AG04449 (cell line): ENCODE results near the gene TLR3.
A peak's percentile ranks its signal among the peaks of the same experiment; 100 is the strongest.

ENCODE experiments used
- CTCF ChIA-PET: fragments of 350-600 bp; formaldehyde crosslinking; extraction: SDS; loops from one replicate; lab custom pipeline; 2021; ENCODE audit warnings: antibody characterized with exemption; lab: Yijun Ruan, JAX
- POLR2A ChIA-PET: fragments of 400-600, 350-600 bp; formaldehyde crosslinking; extraction: SDS; loops from one replicate; lab custom pipeline; 2020; ENCODE audit warnings: antibody characterized with exemption, inconsistent platforms; lab: Yijun Ruan, JAX
- DNase-seq: peaks from one replicate; pipeline ENCODE4 v3.0.0-alpha.2; 2010; ENCODE audit warnings: low read depth, low spot score
- H3K4me3 ChIP-seq: 2 replicates; pipeline ENCODE4 v1.5.1; 2011; ENCODE audit warnings: low read depth, mild to moderate bottlenecking, control low read depth, low read length
- CTCF ChIP-seq: IDR thresholded peaks from one replicate; pipeline ENCODE4 v1.5.1; 2011; ENCODE audit warnings: mild to moderate bottlenecking, moderate library complexity, low read length, control low read depth, inconsistent platforms; ENCODE audit not compliant: insufficient read depth; ENCODE audit errors: missing control alignments

The TLR3 gene

GRCh38 chr4:186068581-186069348 lies at the start of gene TLR3:
Gene TLR3, plus strand, starts transcription at chr4:186069156. Its CDS starts 7,464 bp downstream, at chr4:186076620.
- ChIA-PET CTCF (interaction anchor here (0.7 to 2.7 kb wide), 5 partner anchors 47 to 1808 kb away, joined by 3 to 11 read pairs (median 3); no protein-coding TSS in a partner anchor), POLR2A (no interaction called here)
- peak within 1 kb of the TSS; percentile 53 for H3K4me3 ChIP-seq
- DNase-seq, result no peak
- TF ChIP-seq CTCF, result no peak

- DNase-seq, result no peak
- H3K4me3 ChIP-seq, result no peak overlapping the region
- CTCF ChIA-PET, result interaction anchor here (1.0 to 6.5 kb wide), 9 partner anchors 11 to 421 kb away, joined by 3 to 155 read pairs (median 5); no protein-coding TSS in a partner anchor
- no peak for TF ChIP-seq CTCF
- POLR2A ChIA-PET, result no interaction called here
These were observed 49.7 kb upstream of the TLR3 start for GRCh38 chr4:186019269-186019668.

- POLR2A ChIA-PET, result no interaction called here
- TF ChIP-seq CTCF, result no peak
- DNase-seq, result no peak
- CTCF ChIA-PET, result interaction anchor here (1.1 to 6.5 kb wide), 7 partner anchors 10 to 422 kb away, joined by 3 to 155 read pairs (median 9); no protein-coding TSS in a partner anchor
- no peak overlapping the region for H3K4me3 ChIP-seq
These were observed 48.7 kb upstream of the TLR3 start for GRCh38 chr4:186020106-186020792.

- no peak for TF ChIP-seq CTCF
- ChIA-PET CTCF (interaction anchor here (0.7 to 6.5 kb wide), 45 partner anchors 8 to 859 kb away, joined by 3 to 155 read pairs (median 5); no protein-coding TSS in a partner anchor), POLR2A (no interaction called here)
- no peak for DNase-seq
- H3K4me3 ChIP-seq, result no peak overlapping the region
These were observed 48.1 kb upstream of the TLR3 start for GRCh38 chr4:186020793-186021407.

- DNase-seq, result no peak
- H3K4me3 ChIP-seq, result no peak overlapping the region
- POLR2A ChIA-PET, result no interaction called here
- CTCF ChIA-PET, result interaction anchor here (0.6 to 6.5 kb wide), 64 partner anchors 9 to 859 kb away, joined by 3 to 155 read pairs (median 4); partner anchors contain the start of gene TLR3
- TF ChIP-seq CTCF, result peak; percentile 76
These were observed 47.3 kb upstream of the TLR3 start for GRCh38 chr4:186021461-186022167.
